ENCODE data around the gene ZC3H12C.
"Not testable (repeated sequence)": the region's sequence is repeated elsewhere in the genome, so short reads cannot be mapped to it uniquely, and the experiment has no call there.

ZC3H12C gene

DNA sequence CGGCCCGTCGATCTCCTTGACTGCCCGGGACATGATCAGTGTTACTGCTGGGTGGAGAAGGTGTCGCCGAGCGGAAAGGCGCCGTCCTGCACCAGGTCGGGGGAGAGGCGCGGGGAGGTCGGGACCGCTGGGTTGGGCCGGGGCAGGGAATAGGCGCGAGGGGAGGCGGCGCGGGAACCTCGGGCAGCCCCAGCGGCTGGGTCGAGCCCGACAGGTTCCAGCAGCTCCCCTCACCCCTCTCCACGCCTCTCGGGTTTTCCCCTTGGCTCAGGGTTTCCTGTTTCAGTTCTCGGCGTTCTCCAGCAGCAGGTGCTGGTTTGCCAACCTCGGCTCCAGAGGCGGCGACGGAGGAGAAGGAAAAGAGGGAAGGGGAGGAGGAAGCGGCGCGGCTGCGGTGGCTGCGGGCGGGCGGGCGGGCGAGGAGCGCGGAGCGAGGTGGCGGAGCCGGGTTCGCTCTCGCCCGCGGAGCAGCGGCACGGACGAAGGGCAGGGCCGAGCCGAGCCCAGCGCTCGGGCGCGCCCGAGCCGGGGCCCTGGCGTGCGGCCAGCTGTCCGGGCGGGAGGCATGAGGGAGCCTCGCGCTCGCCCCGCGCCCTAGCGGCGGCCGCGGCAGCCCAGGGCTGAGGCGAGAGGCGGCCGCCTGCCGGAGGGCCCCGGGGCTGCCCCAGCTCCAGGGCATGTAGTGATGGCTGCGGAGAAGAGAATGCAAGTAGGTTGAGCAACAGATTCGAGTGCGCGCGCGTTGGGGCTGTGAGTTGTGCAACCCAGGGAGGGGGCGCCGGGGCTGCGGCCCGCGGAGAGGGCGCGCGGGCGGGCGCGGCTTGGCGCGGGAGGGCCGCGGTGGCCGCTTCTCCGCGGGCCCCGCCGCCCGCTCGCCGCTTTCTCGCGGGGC, at the start of gene ZC3H12C:
Gene ZC3H12C, plus strand, starts transcription at position 878 of the 892 bp plus-strand sequence. CDS start 20 bp downstream, outside the sequence.
- no peak for DNase-seq

DNA sequence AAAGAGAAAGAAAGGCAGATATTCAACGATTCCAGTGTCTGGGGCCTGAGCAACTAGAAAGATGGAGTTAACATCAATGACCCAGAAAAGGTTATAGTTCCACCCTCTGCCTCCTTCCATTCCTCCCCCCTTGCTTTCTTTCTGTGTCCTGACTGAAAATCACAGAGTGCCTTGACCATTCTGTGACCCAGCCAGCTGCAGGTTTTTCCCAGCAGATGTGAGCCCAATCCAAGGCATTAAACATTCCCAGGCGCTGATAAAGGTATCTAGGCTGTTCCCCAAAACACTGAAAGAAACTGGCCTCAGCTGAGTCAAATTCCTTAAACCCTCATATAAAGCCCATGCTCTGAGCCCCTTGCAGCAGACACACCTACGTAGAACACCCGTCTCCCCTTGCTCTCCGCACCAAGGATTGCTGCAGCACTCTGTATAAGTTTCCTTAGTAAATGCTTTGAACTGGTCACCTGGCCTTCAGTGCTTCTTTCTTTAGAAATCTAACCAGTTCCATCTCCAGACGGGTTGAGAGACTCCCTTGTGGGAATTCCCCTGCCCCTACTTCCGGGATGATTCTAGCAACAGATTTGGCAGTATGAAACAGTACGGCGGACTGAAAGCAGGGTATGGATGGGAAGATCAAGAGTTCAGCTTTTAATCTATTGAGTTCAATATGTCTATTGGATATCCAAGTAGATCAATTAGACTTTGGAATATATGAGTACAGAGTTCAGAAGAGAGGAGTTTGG, 48.8 kb upstream of the ZC3H12C start:
- DNase-seq, result no peak

- no peak for DNase-seq
Observed at GRCh38 chr11:110046775-110047380, 46.3 kb upstream of the ZC3H12C start.

DNA sequence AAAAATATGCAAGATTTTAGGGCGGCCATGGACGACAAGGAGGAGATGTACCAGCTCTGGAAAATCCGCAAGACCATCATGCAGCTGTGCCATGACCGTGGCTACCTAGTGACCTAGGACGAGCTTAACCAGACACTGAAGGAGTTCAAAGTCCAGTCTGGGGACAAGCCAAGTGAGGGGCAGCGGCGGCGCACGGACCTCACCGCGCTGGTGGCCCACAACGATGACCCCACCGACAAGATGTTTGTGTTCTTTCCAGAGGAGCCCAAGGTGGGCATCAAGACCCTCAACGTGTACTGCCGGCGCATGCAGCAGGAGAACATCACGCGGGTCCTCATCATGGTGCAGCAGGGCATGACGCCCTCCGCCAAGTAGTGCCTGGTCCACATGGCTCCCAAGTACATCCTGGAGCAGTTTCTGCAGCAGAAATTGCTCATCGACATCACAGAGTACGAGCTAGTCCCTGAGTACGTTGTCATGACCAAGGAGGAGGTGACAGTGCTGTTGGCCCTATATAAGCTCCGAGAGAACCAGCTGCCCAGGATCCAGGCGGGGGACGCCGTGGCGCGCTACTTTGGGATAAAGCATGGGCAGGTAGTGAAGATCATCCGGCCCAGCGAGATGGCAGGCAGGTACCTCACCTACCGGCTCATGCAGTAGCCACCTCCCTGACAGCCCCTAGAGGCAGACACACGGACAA, 43.5 kb upstream of the ZC3H12C start:
- no peak for DNase-seq

GRCh38 chr11:110050201-110050506, 43.0 kb upstream of the ZC3H12C start:
- no peak for DNase-seq

DNA sequence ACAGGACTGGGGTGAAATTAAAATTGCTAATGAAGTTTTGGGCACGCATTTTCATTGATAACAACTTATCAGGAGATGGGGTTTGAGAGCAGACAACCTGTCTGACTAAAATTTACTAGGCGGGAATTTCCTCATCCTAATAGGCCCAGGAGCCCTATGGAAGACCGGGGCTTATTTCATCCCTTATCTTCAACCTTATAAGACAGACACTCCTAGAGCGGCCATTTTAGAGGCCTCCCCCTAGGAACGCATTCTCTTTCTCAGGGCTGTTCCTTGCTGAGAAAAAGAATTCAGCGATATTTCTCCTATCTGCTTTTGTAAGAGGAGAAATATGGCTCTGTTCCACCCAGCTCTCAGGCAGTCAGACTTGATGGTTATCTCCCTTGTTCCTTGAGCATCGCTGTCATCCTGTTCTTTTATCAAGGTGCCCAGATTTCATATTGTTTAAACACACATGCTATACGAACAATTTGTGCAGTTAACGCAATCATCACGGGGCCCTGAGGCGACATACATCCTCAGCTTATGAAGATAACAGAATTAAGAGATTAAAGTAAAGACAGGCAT, 39.3 kb upstream of the ZC3H12C start:
- DNase-seq, result no peak

- no peak for DNase-seq
Observed at GRCh38 chr11:110056956-110057355, 36.2 kb upstream of the ZC3H12C start.

DNA sequence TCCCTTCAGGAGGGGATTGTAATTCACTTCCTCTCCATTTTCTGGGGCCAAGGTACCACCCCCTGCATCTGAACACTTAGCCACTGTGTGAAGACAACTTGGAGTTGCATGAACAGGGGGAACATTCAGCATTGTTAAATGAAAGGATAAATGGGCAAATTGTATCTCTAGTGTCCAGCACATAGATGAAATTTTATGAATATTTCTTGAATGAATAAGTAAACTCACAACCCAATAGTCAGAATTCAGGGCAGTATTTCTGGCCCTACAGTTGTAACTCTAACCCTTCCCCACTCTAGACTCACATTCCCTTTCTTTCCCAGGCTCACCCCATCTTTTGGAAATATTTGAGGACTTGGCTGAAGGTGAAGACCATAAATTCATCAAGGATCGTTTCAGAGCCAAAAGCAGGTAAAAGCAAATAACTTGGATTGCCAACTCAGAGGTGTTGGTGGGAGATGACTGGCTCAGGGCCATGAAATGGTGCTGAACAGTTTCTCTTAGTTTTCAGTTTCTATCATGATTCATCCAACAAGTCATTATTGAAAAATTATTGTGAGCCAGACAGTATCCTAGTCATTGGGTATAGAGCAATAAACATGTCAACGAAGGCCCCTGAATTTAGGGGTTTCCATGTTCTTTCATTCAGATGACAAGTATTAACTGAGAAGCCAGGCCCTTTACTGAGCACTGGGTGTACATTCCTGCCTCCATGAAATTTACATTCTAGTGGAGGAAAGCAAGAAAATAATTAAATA, 33.3 kb upstream of the ZC3H12C start:
- no peak for DNase-seq

GRCh38 chr11:110061296-110061695, 31.9 kb upstream of the ZC3H12C start:
- DNase-seq, result no peak

GRCh38 chr11:110062247-110062646, 30.9 kb upstream of the ZC3H12C start:
- no peak for DNase-seq

DNA sequence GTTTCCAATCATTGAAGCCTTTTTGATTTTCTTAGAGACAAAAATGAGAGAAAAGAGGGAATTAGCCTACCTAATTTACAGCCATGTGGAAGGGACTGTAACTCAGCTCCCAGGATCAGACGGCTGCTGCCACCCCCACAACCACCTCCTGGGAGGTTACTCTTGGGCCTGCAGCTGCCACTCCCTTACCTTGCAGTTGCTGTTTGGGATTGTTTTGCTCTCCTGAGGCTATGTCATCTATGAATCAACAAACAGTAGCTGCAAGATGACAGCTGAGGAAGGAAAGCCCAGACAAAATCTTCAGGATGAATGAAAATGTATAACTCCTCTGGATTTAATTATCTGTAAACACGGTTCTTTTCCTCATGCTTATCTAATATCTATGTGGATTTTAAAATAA, 28.0 kb upstream of the ZC3H12C start:
- DNase-seq, result no peak

DNA sequence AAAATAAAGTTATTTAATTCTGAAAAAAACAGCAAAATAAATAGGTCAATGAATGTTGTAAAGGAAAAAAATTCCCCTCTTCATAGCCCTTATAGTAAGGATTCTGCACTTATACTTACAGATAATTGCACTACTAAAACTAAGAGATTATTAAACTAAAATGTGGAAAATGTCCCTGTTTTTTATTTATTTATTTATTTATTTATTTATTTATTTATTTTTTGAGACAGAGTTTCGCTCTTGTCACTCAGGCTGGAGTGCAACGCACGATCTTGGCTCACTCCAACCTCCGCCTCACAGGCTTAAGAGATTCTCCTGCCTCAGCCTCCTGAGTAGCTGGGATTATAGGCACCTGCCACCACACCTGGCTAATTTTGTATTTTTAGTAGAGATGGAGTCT, 25.2 kb upstream of the ZC3H12C start:
- not testable (repeated sequence) for DNase-seq

- DNase-seq, result no peak
Observed at GRCh38 chr11:110069158-110069737, 23.9 kb upstream of the ZC3H12C start.

DNA sequence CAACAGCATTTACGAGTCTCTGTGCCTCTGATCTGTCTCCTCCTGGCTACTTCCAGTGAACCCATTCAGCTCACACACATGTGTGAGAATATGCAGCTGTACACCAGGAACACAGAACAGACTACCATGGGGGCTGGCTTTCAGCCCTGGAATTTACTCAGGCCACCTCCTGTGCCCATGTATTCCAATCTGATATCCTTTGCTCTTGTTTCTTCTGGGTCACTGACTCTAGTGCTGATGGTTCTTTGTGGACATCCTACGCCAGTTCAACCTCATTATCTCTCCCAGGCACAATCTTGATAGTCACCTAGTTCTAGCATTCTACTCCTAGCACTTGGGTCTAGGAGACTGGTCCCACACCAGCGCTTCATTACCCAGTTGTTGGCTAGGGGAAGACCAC, 23.0 kb upstream of the ZC3H12C start:
- DNase-seq, result no peak

DNA sequence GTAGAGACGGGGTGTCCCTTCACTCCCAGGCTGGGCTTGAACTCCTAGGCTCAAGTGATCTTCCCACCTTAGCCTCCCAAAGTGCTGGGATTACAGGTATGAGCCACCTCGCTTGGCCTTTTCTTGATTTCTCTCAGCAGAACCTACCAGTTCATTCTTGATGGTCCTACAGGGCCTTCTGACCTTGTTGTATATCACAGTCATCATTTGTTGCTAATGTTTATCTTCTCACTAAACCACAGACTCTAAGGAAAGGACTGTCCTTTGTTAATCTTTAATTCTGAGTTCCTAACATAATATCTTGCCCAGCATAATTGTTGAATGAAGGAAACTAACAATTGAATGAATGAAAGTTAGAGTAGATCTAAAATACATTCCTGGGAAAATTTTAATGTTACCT, 22.0 kb upstream of the ZC3H12C start:
- DNase-seq, result no peak

- DNase-seq, result no peak
Observed at GRCh38 chr11:110072930-110073329, 20.3 kb upstream of the ZC3H12C start.

GRCh38 chr11:110074499-110074898, 18.7 kb upstream of the ZC3H12C start:
- DNase-seq, result no peak

GRCh38 chr11:110075105-110075846, 17.9 kb upstream of the ZC3H12C start:
- no peak for DNase-seq

DNA sequence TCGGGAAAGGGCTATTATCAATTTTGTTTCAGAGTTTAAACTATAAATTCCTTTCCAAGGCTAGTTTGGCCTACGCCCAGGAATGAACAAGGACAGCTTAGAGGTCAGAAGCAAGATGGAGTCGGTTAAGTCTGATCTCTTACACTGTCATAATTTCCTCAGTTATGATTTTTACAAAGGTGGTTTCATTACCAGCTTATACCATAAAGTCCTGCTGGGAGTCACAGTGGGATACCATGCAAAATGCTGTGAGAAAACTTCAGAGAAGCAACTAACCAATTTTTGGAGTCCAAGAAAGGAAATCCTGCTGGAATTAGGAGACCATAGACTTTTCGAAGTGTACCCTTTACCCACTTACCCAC, 17.4 kb upstream of the ZC3H12C start:
- no peak for DNase-seq

DNA sequence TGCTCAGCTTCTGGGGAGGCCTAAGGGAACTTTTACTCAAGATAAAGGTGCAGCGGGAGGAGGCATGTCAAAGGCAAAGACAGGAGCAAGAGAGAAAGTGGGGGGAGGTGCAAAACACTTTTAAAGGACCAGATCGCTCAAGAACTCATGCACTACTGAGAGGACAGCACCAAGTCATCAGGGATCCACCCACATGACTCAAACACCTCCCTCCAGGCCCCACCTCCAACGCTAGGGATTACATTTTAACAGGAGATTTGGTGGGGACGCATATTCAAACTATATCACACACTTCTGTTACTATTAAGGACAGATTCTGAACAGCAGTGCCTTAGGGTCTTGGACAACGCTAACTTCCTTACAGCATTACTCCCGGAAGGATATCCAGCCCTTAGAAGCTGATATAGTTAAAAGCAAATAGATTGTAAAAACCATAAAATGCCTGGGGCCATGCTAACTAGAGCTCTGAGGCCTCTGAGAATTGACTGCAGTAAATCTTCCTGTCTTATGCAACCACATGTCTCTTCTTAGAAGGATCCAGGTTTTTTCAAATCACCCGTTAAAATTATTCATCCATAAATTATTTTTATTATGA, 16.7 kb upstream of the ZC3H12C start:
- no peak for DNase-seq

DNA sequence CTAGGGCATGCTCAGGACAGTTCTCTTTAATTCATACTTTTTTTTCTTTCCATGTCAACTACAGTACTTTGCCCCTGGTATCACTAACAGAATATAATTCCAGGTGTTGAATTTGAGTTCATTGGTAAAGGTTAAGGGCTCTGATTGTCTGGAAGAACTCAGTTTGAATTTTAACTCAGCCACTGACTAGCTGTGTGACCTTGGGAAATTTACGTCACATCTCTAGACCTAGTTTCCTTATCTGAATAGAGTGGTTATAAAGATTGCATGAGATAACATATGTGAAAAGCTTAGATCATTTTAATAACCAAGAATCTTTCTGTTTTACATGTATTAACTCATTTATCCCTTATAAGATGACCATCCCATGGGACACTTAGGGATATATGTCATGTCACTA, 15.8 kb upstream of the ZC3H12C start:
- no peak for DNase-seq

All from activated effector memory CD4-positive, alpha-beta T cell treated with Interleukin-2 at 50 U/mL for 16 hours (primary cell).